ENCODE measurements around the gene SLC17A7. TPM values are rescaled to one million over a fixed set of nuclear protein-coding genes. Genes with fewer than 3 reads are reported as not detected.

SLC17A7 gene
- total and polyA plus RNA-seq, 2 of the 8 experiments (the other 6 are each of a cell fraction or from before 2014, with no cell fraction given): 2.7 to 3.0 TPM

DNA sequence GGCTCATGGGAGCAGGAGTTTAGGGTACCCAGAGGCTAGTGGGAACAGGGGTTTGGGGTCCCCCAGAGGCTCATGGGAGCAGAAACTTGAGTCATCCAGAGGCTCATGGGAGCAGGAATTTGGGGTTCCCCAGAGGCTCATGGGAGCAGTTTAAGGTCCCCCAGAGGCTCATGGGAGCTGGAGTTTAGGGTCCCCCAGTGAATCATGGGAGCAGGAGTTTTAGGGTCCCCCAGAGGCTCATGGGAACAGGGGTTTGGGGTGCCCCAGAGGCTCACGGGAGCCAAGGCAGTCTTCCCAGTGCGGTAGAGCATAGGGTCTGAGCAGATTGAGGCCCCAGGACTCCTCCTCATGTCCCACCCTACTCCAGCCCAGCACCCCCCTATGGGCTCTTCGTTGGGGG lies 24.0 kb upstream of the SLC17A7 start (continued):
- TF ChIP-seq RAD21 (IDR thresholded peaks at IDR 0.05 in 1 of 2, conservative IDR thresholded peaks at IDR 0.05 in 1 of 2; ENCODE audit: low read depth in 2 of 2, low read length in 2 of 2): no peak
- TF ChIP-seq SIRT6 (IDR thresholded peaks at IDR 0.05; ENCODE audit: low read length): no peak
- no peak for TF ChIP-seq HDAC6 (IDR thresholded peaks at IDR 0.05; ENCODE audit: low read depth, low read length)
- TF ChIP-seq BRCA1 (IDR thresholded peaks at IDR 0.05; ENCODE audit: low read depth, low read length): no peak
- TF ChIP-seq, protein P1, sequence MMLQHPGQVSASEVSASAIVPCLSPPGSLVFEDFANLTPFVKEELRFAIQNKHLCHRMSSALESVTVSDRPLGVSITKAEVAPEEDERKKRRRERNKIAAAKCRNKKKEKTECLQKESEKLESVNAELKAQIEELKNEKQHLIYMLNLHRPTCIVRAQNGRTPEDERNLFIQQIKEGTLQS (IDR thresholded peaks at IDR 0.05; ENCODE audit: insufficient read depth, low read depth, low read length): no peak
